ENCODE data around the gene CPN1. TPM values are rescaled to one million over a fixed set of nuclear protein-coding genes. Genes with fewer than 3 reads are reported as not detected.

The CPN1 gene
- 0.19 to 0.54 TPM (median 0.36 TPM) in 5 replicates for total RNA-seq (2022; extraction: Qiagen RNA extraction)

GRCh38 chr10:100081075-100082001 lies at the start of gene CPN1:
TSS of gene CPN1 (minus strand) at chr10:100081869. CDS start at chr10:100081625, 244 bp downstream.

GRCh38 chr10:100009793-100010676 lies 71.6 kb downstream of the CPN1 start, which contains the start of gene DNMBP:
TSS of gene DNMBP (minus strand) at chr10:100009947. CDS start at chr10:99972124, 37,823 bp downstream.

Other genes with a start within 250 kb of the CPN1 start
- gene DNMBP, start 71.9 kb downstream of the CPN1 start, total RNA-seq (2022; extraction: Qiagen RNA extraction), result 17.8 to 26.3 TPM (median 20.9 TPM) in 5 replicates
- gene ERLIN1, start 104.2 kb upstream of the CPN1 start, total RNA-seq (2022; extraction: Qiagen RNA extraction), result 44.9 to 60.3 TPM (median 59.1 TPM) in 5 replicates
- gene CHUK, start 147.7 kb upstream of the CPN1 start, total RNA-seq (2022; extraction: Qiagen RNA extraction), result 18.7 to 24.1 TPM (median 20.6 TPM) in 5 replicates
- 21.2 to 23.1 TPM (median 22.0 TPM) in 5 replicates for gene CWF19L1, start 185.8 kb upstream of the CPN1 start, total RNA-seq (2022; extraction: Qiagen RNA extraction)
- gene BLOC1S2, start 204.8 kb upstream of the CPN1 start, total RNA-seq (2022; extraction: Qiagen RNA extraction), result 89.2 to 110 TPM (median 93.5 TPM) in 5 replicates
- 0.11 to 0.38 TPM (median 0.19 TPM) in 5 replicates for gene PKD2L1, start 248.4 kb upstream of the CPN1 start, total RNA-seq (2022; extraction: Qiagen RNA extraction)